A549 (cell line): Measurements from ENCODE around the gene COX10.
A peak's percentile ranks its signal among the peaks of the same experiment; 100 is the strongest.

ENCODE experiments used
- BHLHE40 ChIP-seq: IDR thresholded peaks from 2 replicates; pipeline ENCODE4 v1.6.1; 2012; ENCODE audit warnings: low read depth, low read length, inconsistent platforms
- CBX2 ChIP-seq: fragments of 200-600 bp; sonication (generic); IDR thresholded peaks from 2 replicates; pipeline ENCODE4 v1.6.1; 2016; ENCODE audit warnings: low read depth, mild to moderate bottlenecking, borderline replicate concordance
- CBX8 ChIP-seq: fragments of 200-600 bp; sonication (generic); IDR thresholded peaks from 2 replicates; pipeline ENCODE4 v1.6.1; 2016
- CTCF ChIP-seq: fragments of >200 bp; sonication (Bioruptor Twin); formaldehyde crosslinking; IDR thresholded peaks from 3 replicates; pipeline ENCODE4 v1.5.1; 2016
- EP300 ChIP-seq, 2 experiments: fragments of >200 bp; sonication (Bioruptor Twin); formaldehyde crosslinking; IDR thresholded peaks; 2 replicates in 1 of 2; 3 replicates in 1 of 2; pipeline ENCODE4 v1.6.1; 2016 to 2017
- JUN ChIP-seq, 2 experiments: fragments of >200 bp; sonication (Bioruptor Twin); formaldehyde crosslinking; IDR thresholded peaks; 2 replicates in 1 of 2; 3 replicates in 1 of 2; pipeline ENCODE4 v1.6.1; 2016 to 2017
- MAFK ChIP-seq: fragments of 450-650 bp; IDR thresholded peaks from 2 replicates; pipeline ENCODE4 v1.6.1; 2014; ENCODE audit not compliant: partially characterized antibody
- MYC ChIP-seq: IDR thresholded peaks from 2 replicates; pipeline ENCODE4 v1.6.1; 2012; ENCODE audit warnings: mild to moderate bottlenecking, inconsistent platforms, low read length, improper control_type of control experiment, borderline replicate concordance
- RFX5 ChIP-seq: fragments of 450-650 bp; IDR thresholded peaks from 2 replicates; pipeline ENCODE4 v1.7.1; 2014; ENCODE audit warnings: antibody characterized with exemption, mild to moderate bottlenecking, moderate library complexity
- SREBF2 ChIP-seq: fragments of 450-650 bp; IDR thresholded peaks from 2 replicates; pipeline ENCODE4 v1.6.1; 2014; ENCODE audit warnings: mild to moderate bottlenecking, moderate library complexity
- ZNF302 ChIP-seq: fragments of 250-450 bp; sonication (Bioruptor Pico); IDR thresholded peaks from 2 replicates; pipeline ENCODE4 v1.9.0; 2021; ENCODE audit warnings: inconsistent platforms, mild to moderate bottlenecking, moderate library complexity

GRCh38 chr17:14069251-14070021, at the start of gene COX10:
- TF ChIP-seq EP300 (IDR thresholded peaks at IDR 0.05) (no peak), CTCF (no peak), CBX8 (no peak), SREBF2 (no peak), MAFK (no peak), CBX2 (no peak), JUN (IDR thresholded peaks at IDR 0.05) (peak; percentile 55 to 91; a peak in 4 of 5 replicates), BHLHE40 (no peak), RFX5 (no peak), MYC (peak; percentile 87), ZNF302 (CRISPR knock-in tag) (no peak)
